Thyroid gland (tissue), 4 donors: ENCODE measurements around the gene UFC1. TPM values are rescaled to one million over a fixed set of nuclear protein-coding genes. Genes with fewer than 3 reads are reported as not detected.

ENCODE experiments used
- DNase-seq, 2 donors: peaks; one replicate each; pipeline ENCODE4 v3.0.0-alpha.2; 2019
- H3K27ac ChIP-seq, 3 donors: fragments of 200-600 bp; sonication (generic); 1 replicate in 2 of 3; 2 replicates in 1 of 3; pipeline ENCODE4 v1.5.1; 2016 to 2019; ENCODE audit warnings: mild to moderate bottlenecking in 1 of 3, moderate library complexity in 1 of 3
- H3K27me3 ChIP-seq: fragments of 200-600 bp; sonication (generic); one replicate; pipeline ENCODE4 v1.5.1; 2019
- H3K36me3 ChIP-seq, 2 donors: fragments of 200-600 bp; sonication (generic); one replicate each; pipeline ENCODE4 v1.5.1; 2016 to 2019
- H3K4me1 ChIP-seq, 2 donors: fragments of 200-600 bp; sonication (generic); one replicate each; pipeline ENCODE4 v1.5.1; 2017 to 2019
- H3K4me3 ChIP-seq, 3 donors: fragments of 200-600 bp; sonication (generic); replicated peaks in 1 of 3; 1 replicate in 2 of 3; 2 replicates in 1 of 3; pipeline ENCODE4 v1.5.1; 2016; ENCODE audit warnings: mild to moderate bottlenecking in 1 of 3
- H3K9me3 ChIP-seq: fragments of 200-600 bp; sonication (generic); one replicate; pipeline ENCODE4 v1.5.1; 2017
- CTCF ChIP-seq, 6 experiments: fragments of 200-600 bp in 3 of 6; fragments of 450-650 bp in 3 of 6; sonication (generic) in 3 of 6; IDR thresholded peaks; one replicate each; pipeline ENCODE4 v1.5.1; 2016 to 2019; ENCODE audit warnings: antibody characterized with exemption in 6 of 6, mild to moderate bottlenecking in 2 of 6, inconsistent platforms in 1 of 6, moderate library complexity in 1 of 6
- POLR2A ChIP-seq, 2 donors: fragments of 450-650 bp; IDR thresholded peaks; one replicate each; pipeline ENCODE4 v1.6.1; 2017; ENCODE audit warnings: antibody characterized with exemption in 2 of 2, mild to moderate bottlenecking in 2 of 2, moderate library complexity in 1 of 2
- WGBS, 2 donors: methylation state at CpG; one replicate each; pipeline ENCODE4 v1.1.5; 2017; 5-methylcytosine and 5-hydroxymethylcytosine counted together
- intact Hi-C: fragments of 100-400 bp; cut with DNase I; formaldehyde crosslinking; loops from one replicate; pipeline ENCODE4 v1.15.1; 2023
- total RNA-seq, 4 donors: library from RNA; depleted of rRNA; stranded (reverse); fragments of >200 nt; gene quantifications; one replicate each; pipeline ENCODE4 v1.2.3, GENCODE V29; 2016

UFC1 gene
- total RNA-seq, 4 donors from 2014 or later, result 37.6 to 90.4 (median 62.1) TPM

GRCh38 chr1:161137881-161138280 lies 15.9 kb upstream of the UFC1 start:
- H3K27me3 ChIP-seq, result no peaks in the 10 kb centered on the region
- 73 to 75% methylated on average over 3 of the region's 3 CpGs for WGBS, 2 donors
- DNase-seq, result no peak
- H3K9me3 ChIP-seq, result no peaks in the 10 kb centered on the region
- TF ChIP-seq POLR2A (IDR thresholded peaks at IDR 0.05), result no peak
- TF ChIP-seq CTCF (IDR thresholded peaks at IDR 0.05), result no peak
- no peaks in the 10 kb centered on the region for H3K36me3 ChIP-seq
- H3K4me3 ChIP-seq, result no peak overlapping the region
- peaks cover 9 to 10% of the 10 kb centered on the region in 2 donors for H3K4me1 ChIP-seq
- intact Hi-C loops, result no loop called here
- H3K27ac ChIP-seq, result no peak overlapping the region

- WGBS, 2 donors, result 71 to 87% methylated on average over 1 of the region's 1 CpG
- Histone ChIP-seq H3K27me3 (no peaks in the 10 kb centered on the region), H3K4me3 (no peak overlapping the region), H3K9me3 (no peaks in the 10 kb centered on the region), H3K36me3 (no peaks in the 10 kb centered on the region), H3K4me1 (peaks cover 8 to 10% of the 10 kb centered on the region in 2 donors), H3K27ac (no peak overlapping the region)
- no peak for TF ChIP-seq POLR2A (IDR thresholded peaks at IDR 0.05)
- TF ChIP-seq CTCF (IDR thresholded peaks at IDR 0.05), result no peak
- intact Hi-C loops, result no loop called here
- DNase-seq, result no peak
These were observed 15.3 kb upstream of the UFC1 start for GRCh38 chr1:161138431-161138830.

GRCh38 chr1:161139766-161140165 lies 14.0 kb upstream of the UFC1 start:
- H3K4me3 ChIP-seq, result no peak overlapping the region
- DNase-seq, result no peak
- H3K27me3 ChIP-seq, result no peaks in the 10 kb centered on the region
- intact Hi-C loops, result no loop called here
- no peak overlapping the region for H3K27ac ChIP-seq
- H3K4me1 ChIP-seq, result no peaks in the 10 kb centered on the region
- TF ChIP-seq CTCF (IDR thresholded peaks at IDR 0.05) (peak in 3 of 6 experiments; percentile 33 to 60 (median 48)), POLR2A (IDR thresholded peaks at IDR 0.05) (no peak)
- no peaks in the 10 kb centered on the region for H3K36me3 ChIP-seq
- 42 to 59% methylated on average over 1 of the region's 1 CpG for WGBS, 2 donors
- no peaks in the 10 kb centered on the region for H3K9me3 ChIP-seq

- Histone ChIP-seq H3K4me1 (no peaks in the 10 kb centered on the region), H3K9me3 (no peaks in the 10 kb centered on the region), H3K27me3 (no peaks in the 10 kb centered on the region), H3K27ac (no peak overlapping the region), H3K36me3 (no peaks in the 10 kb centered on the region), H3K4me3 (no peak overlapping the region)
- 93 to 96% methylated on average over 29 of the region's 29 CpGs for WGBS, 2 donors
- DNase-seq, result no peak
- no peak for TF ChIP-seq POLR2A (IDR thresholded peaks at IDR 0.05)
- no peak for TF ChIP-seq CTCF (IDR thresholded peaks at IDR 0.05)
- intact Hi-C loops, result no loop called here
These were observed 12.9 kb upstream of the UFC1 start for GRCh38 chr1:161140755-161141400.

GRCh38 chr1:161145832-161146231 lies 7.9 kb upstream of the UFC1 start:
- Histone ChIP-seq H3K4me1 (no peaks in the 10 kb centered on the region), H3K36me3 (no peaks in the 10 kb centered on the region), H3K27ac (no peak overlapping the region), H3K4me3 (no peak overlapping the region), H3K27me3 (no peaks in the 10 kb centered on the region), H3K9me3 (no peaks in the 10 kb centered on the region)
- TF ChIP-seq POLR2A (IDR thresholded peaks at IDR 0.05) (no peak), CTCF (IDR thresholded peaks at IDR 0.05) (no peak)
- DNase-seq, result no peak
- WGBS, 2 donors, result 83 to 84% methylated on average over 3 of the region's 3 CpGs
- intact Hi-C loops, result no loop called here
